Caco-2 (cell line): ENCODE measurements around the gene RPL11. TPM values are rescaled to one million over a fixed set of nuclear protein-coding genes. Genes with fewer than 3 reads are reported as not detected.

ENCODE experiments used
- BruUV-seq: library from RNA; stranded (reverse); fragments of 400-500 nt; replicated peaks from 2 replicates; lab custom pipeline; 2021; lab: Mats Ljungman, UMichigan
- CTCF ChIA-PET: fragments of 300-600 bp; sonication (Branson Sonifier 250); formaldehyde crosslinking; loops from one replicate; lab custom pipeline; 2022; ENCODE audit warnings: antibody characterized with exemption; lab: Charles Lee
- POLR2A ChIA-PET: fragments of 300-600 bp; sonication (Branson Sonifier 250); formaldehyde crosslinking; loops from one replicate; lab custom pipeline; 2022; ENCODE audit warnings: antibody characterized with exemption; lab: Charles Lee
- DNase-seq, 2 experiments: peaks; one replicate each; pipeline versions ENCODE4 v3.0.0 to v3.0.0-alpha.2; 2020 to 2022
- H3K27me3 ChIP-seq: replicated peaks from 2 replicates; pipeline ENCODE4 v1.6.0; 2011; ENCODE audit warnings: low read length; ENCODE audit not compliant: control insufficient read depth, insufficient read depth
- H3K36me3 ChIP-seq: 2 replicates; pipeline ENCODE4 v1.5.1; 2011; ENCODE audit warnings: low read length; ENCODE audit not compliant: control insufficient read depth, insufficient read depth
- H3K4me1 ChIP-seq: fragments of 250-450 bp; sonication (Bioruptor Pico); 2 replicates; pipeline ENCODE4 v1.5.1; 2020; ENCODE audit warnings: mild to moderate bottlenecking
- H3K4me3 ChIP-seq: 2 replicates; pipeline ENCODE4 v1.5.1; 2011; ENCODE audit warnings: low read depth, mild to moderate bottlenecking, control low read depth, low read length
- H3K9me3 ChIP-seq: fragments of 250-450 bp; sonication (Bioruptor Pico); 2 replicates; pipeline ENCODE4 v1.5.1; 2020; ENCODE audit warnings: mild to moderate bottlenecking, moderate library complexity
- H3K27ac Mint-ChIP-seq: one replicate; pipeline ENCODE4 v1.8.0; 2022; ENCODE audit warnings: mixed read lengths; ENCODE audit not compliant: unreplicated experiment
- H3K27me3 Mint-ChIP-seq: one replicate; pipeline ENCODE4 v1.8.0; 2022; ENCODE audit warnings: mixed read lengths; ENCODE audit not compliant: insufficient read depth, unreplicated experiment
- H3K36me3 Mint-ChIP-seq: one replicate; pipeline ENCODE4 v1.8.0; 2022; ENCODE audit warnings: mild to moderate bottlenecking, mixed read lengths; ENCODE audit not compliant: insufficient read depth, unreplicated experiment
- H3K4me1 Mint-ChIP-seq: one replicate; pipeline ENCODE4 v1.8.0; 2022; ENCODE audit warnings: low read depth, mixed read lengths; ENCODE audit not compliant: unreplicated experiment
- H3K4me3 Mint-ChIP-seq: one replicate; pipeline ENCODE4 v1.8.0; 2022; ENCODE audit warnings: mild to moderate bottlenecking, moderate library complexity, mixed read lengths; ENCODE audit not compliant: unreplicated experiment
- H3K9me3 Mint-ChIP-seq: one replicate; pipeline ENCODE4 v1.8.0; 2022; ENCODE audit warnings: mixed read lengths; ENCODE audit not compliant: unreplicated experiment
- CTCF ChIP-seq, 2 experiments: fragments of 200-600 bp in 1 of 2; IDR thresholded peaks; 1 replicate in 1 of 2; 2 replicates in 1 of 2; pipeline versions ENCODE4 v1.5.1 to v1.8.0; 2011 to 2022; ENCODE audit warnings: antibody characterized with exemption in 1 of 2, control low read depth in 1 of 2, inconsistent platforms in 1 of 2, low read depth in 1 of 2, low read length in 1 of 2, mild to moderate bottlenecking in 1 of 2, moderate library complexity in 1 of 2; ENCODE audit not compliant: insufficient read depth in 1 of 2, severe bottlenecking in 1 of 2, unreplicated experiment in 1 of 2
- intact Hi-C: fragments of 100-400 bp; cut with micrococcal nuclease; formaldehyde crosslinking; loops from one replicate; pipeline ENCODE4 v1.10.0; 2022; ENCODE audit not compliant: unreplicated experiment
- total RNA-seq: library from RNA; stranded (reverse); gene quantifications from 2 replicates; pipeline ENCODE4 v1.2.3, GENCODE V29; 2022

The RPL11 gene
- total RNA-seq, 1 experiment from 2014 or later = 1,040 TPM

- no peak overlapping the region for H3K4me3 ChIP-seq
- POLR2A ChIA-PET = no interaction called here
- Mint-ChIP-seq H3K9me3 (no peaks in the 10 kb centered on the region), H3K4me1 (no peaks in the 10 kb centered on the region), H3K27ac (no peak overlapping the region), H3K36me3 (no peaks in the 10 kb centered on the region), H3K4me3 (no peak overlapping the region), H3K27me3 (no peaks in the 10 kb centered on the region)
- CTCF ChIA-PET = interaction anchor here (1.2 kb wide), 1 partner anchor 9 kb away, joined by 5 read pairs; no protein-coding TSS in a partner anchor
- intact Hi-C loops = no loop called here
- TF ChIP-seq CTCF (IDR thresholded peaks at IDR 0.05; ENCODE audit: insufficient read depth in 1 of 2, low read depth in 1 of 2, low read length in 1 of 2, severe bottlenecking in 1 of 2, unreplicated experiment in 1 of 2) = no peak
- H3K9me3 ChIP-seq = no peaks in the 10 kb centered on the region
- no peaks in the 10 kb centered on the region for H3K4me1 ChIP-seq
- DNase-seq = no peak
- BruUV-seq = no TSS peak
- H3K36me3 ChIP-seq = no peaks in the 10 kb centered on the region
- no peaks in the 10 kb centered on the region for H3K27me3 ChIP-seq
These were observed 47.1 kb upstream of the RPL11 start for GRCh38 chr1:23644555-23644866.

- BruUV-seq = no TSS peak
- Histone ChIP-seq H3K9me3 (no peaks in the 10 kb centered on the region), H3K4me1 (no peaks in the 10 kb centered on the region), H3K27me3 (no peaks in the 10 kb centered on the region), H3K36me3 (no peaks in the 10 kb centered on the region), H3K4me3 (no peak overlapping the region)
- TF ChIP-seq CTCF (IDR thresholded peaks at IDR 0.05; ENCODE audit: insufficient read depth in 1 of 2, low read depth in 1 of 2, low read length in 1 of 2, severe bottlenecking in 1 of 2, unreplicated experiment in 1 of 2) = no peak
- intact Hi-C loops = no loop called here
- POLR2A ChIA-PET = no interaction called here
- no peaks in the 10 kb centered on the region for H3K36me3 Mint-ChIP-seq
- no peaks in the 10 kb centered on the region for H3K27me3 Mint-ChIP-seq
- no peaks in the 10 kb centered on the region for H3K4me1 Mint-ChIP-seq
- no peak overlapping the region for H3K27ac Mint-ChIP-seq
- CTCF ChIA-PET = no interaction called here
- no peak overlapping the region for H3K4me3 Mint-ChIP-seq
- no peak for DNase-seq
- H3K9me3 Mint-ChIP-seq = no peaks in the 10 kb centered on the region
These were observed 46.3 kb upstream of the RPL11 start for GRCh38 chr1:23645338-23645737.

- Histone ChIP-seq H3K36me3 (no peaks in the 10 kb centered on the region), H3K9me3 (no peaks in the 10 kb centered on the region), H3K27me3 (no peaks in the 10 kb centered on the region), H3K4me1 (no peaks in the 10 kb centered on the region), H3K4me3 (no peak overlapping the region)
- ChIA-PET CTCF (no interaction called here), POLR2A (no interaction called here)
- H3K36me3 Mint-ChIP-seq = no peaks in the 10 kb centered on the region
- TF ChIP-seq CTCF (IDR thresholded peaks at IDR 0.05; ENCODE audit: insufficient read depth in 1 of 2, low read depth in 1 of 2, low read length in 1 of 2, severe bottlenecking in 1 of 2, unreplicated experiment in 1 of 2) = no peak
- intact Hi-C loops = no loop called here
- BruUV-seq = no TSS peak
- H3K27ac Mint-ChIP-seq = no peak overlapping the region
- peaks cover 7% of the 10 kb centered on the region for H3K4me1 Mint-ChIP-seq
- DNase-seq = no peak
- peaks cover 6% of the 10 kb centered on the region for H3K27me3 Mint-ChIP-seq
- H3K4me3 Mint-ChIP-seq = no peak overlapping the region
- H3K9me3 Mint-ChIP-seq = no peaks in the 10 kb centered on the region
These were observed 45.5 kb upstream of the RPL11 start for GRCh38 chr1:23646091-23646490.
